Retinal pigment epithelial cell (primary cell): ENCODE measurements around the gene MRFAP1.

Experiments
- DNase-seq: peaks from one replicate; pipeline ENCODE4 v3.0.0-alpha.2; 2010; ENCODE audit warnings: low read depth
- H3K4me3 ChIP-seq: 2 replicates; pipeline ENCODE4 v1.5.1; 2011; ENCODE audit warnings: mild to moderate bottlenecking, low read length, control low read depth, moderate library complexity
- TF ChIP-seq, protein P1 (sequence below): conservative IDR thresholded peaks from 2 replicates; pipeline ENCODE4 v1.5.1; 2011; ENCODE audit warnings: low read depth, low read length, control low read depth, inconsistent platforms

Gene MRFAP1

GRCh38 chr4:6610856-6611430 lies 29.5 kb upstream of the MRFAP1 start:
- no peak for DNase-seq
- TF ChIP-seq, protein P1, sequence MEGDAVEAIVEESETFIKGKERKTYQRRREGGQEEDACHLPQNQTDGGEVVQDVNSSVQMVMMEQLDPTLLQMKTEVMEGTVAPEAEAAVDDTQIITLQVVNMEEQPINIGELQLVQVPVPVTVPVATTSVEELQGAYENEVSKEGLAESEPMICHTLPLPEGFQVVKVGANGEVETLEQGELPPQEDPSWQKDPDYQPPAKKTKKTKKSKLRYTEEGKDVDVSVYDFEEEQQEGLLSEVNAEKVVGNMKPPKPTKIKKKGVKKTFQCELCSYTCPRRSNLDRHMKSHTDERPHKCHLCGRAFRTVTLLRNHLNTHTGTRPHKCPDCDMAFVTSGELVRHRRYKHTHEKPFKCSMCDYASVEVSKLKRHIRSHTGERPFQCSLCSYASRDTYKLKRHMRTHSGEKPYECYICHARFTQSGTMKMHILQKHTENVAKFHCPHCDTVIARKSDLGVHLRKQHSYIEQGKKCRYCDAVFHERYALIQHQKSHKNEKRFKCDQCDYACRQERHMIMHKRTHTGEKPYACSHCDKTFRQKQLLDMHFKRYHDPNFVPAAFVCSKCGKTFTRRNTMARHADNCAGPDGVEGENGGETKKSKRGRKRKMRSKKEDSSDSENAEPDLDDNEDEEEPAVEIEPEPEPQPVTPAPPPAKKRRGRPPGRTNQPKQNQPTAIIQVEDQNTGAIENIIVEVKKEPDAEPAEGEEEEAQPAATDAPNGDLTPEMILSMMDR: no peak
- no peak overlapping the region for H3K4me3 ChIP-seq

DNA sequence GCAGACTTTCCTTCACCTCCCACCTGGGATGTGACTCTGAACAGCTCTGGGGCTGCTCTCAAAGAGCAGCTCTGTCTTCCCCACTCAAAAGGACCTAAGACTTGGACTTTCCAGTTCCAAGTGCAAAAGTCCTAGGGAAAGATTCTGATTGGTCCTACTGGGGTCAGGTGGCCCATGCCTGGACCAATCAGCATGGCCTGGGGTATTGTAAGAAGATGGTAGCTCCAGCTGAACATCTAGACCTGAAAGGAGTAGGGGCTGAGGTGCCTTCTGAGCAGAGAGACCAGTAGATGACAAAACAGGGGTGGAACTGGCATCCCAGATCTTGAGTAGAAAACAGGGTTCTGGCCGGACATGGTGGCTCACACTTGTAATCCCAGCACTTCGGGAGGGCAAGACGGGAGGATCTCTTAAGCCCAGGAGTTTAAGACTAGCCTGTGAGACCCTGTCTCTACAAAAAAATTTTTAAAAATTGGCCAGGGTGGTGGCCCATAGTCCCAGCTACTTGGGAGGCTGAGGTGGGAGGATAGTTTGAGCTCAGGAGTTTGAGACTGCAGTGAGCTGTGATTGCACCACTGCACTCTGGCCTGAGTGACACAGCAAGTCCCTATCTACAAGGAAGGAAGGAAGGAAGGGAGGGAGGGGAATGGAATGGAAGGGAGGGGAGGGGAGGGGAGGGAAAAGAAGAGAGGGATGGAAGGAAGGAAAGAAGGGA lies 27.4 kb upstream of the MRFAP1 start:
- TF ChIP-seq, protein P1: no peak
- H3K4me3 ChIP-seq: no peak overlapping the region
- DNase-seq: no peak

DNA sequence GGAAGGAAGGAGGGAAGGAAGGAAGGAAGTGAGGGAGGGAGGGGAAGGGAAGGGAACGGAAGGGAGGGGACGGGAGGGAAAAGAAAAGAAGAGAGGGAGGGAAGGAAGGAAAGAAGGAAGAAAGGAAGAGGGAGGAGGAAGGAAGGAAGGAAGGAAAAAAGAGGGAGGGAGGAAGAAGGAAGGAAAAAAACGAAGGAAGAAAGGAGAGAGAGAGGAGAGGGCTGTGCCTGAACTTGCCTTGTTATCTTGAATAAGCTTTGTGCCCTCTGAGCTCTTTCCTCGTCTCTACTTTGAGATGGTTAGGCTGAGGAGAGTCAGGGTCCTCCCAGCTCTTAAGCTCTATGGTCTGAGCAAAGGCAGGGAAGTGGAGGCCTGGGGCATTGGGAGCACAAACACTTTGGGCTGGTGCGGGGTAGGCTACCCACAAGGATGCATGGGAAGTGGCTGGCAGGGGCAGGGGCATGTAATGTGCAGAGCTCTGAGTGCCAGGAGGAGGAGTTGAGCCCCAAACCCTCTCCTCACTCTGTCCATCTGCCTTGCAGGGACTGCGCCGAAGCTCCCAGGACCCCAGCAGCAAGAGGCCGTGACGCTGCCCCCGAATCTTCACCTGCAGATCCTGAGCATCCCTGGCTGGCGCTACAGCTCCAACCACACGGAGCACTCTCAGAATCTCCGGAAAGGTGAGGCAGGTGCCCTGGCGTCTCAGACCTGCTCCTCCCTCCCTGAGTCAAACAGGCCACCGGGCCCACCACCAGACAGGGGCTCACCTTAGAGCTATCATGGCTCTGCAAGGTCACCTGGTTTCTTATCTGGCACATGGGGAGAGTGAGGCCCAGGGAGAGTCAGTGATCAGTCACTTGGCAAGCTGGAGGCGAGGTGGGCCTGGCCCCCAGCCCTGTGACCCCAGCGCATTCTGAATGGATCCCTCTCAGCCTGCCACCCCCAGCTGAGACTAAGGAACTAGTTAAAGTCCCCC lies 26.5 kb upstream of the MRFAP1 start:
- H3K4me3 ChIP-seq: no peak overlapping the region
- TF ChIP-seq, protein P1: no peak
- DNase-seq: no peak

DNA sequence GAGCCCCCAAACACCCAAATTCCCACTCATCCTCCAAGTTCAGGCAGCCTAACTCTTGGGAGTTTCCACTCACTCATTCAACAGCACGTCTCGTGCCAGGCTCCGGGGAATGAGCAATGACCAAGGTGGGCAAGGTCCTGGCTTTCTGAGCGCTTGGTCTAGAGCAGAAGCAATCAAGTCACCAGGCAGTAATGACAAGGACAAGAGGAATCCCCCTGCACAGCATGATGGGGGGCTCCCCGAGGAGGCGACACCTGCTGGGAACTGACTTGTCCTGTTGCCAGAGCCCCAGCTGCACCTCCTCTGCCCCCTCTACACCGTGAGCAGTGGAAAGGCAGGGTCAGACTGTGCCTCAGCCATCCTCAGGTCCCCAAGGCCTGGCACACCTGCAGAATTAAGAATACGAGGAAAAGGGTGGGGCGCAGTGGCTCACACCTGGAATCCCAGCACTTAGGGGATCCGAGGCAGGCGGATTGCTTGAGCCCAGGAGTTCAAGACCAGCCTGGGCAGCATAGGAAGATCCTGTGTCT lies 25.7 kb upstream of the MRFAP1 start:
- DNase-seq: no peak
- TF ChIP-seq, protein P1: no peak
- no peak overlapping the region for H3K4me3 ChIP-seq

GRCh38 chr4:6616087-6616995 lies 24.1 kb upstream of the MRFAP1 start:
- no peak overlapping the region for H3K4me3 ChIP-seq
- no peak for DNase-seq
- TF ChIP-seq, protein P1: no peak

- TF ChIP-seq, protein P1: no peak
- no peak for DNase-seq
- H3K4me3 ChIP-seq: no peak overlapping the region
Measured at GRCh38 chr4:6617246-6617645, 23.2 kb upstream of the MRFAP1 start.
